HG03457 (cell line): Measurements from ENCODE around the gene UMPS.
"Not testable (repeated sequence)": the region's sequence is repeated elsewhere in the genome, so short reads cannot be mapped to it uniquely, and the experiment has no call there.

ENCODE experiments used
- ATAC-seq: cut with Tn5 transposase; IDR thresholded peaks from one replicate; pipeline ENCODE4 v1.9.1; 2021; ENCODE audit warnings: moderate number of reproducible peaks; ENCODE audit not compliant: unreplicated experiment

UMPS gene

GRCh38 chr3:124777762-124778470 lies 47.7 kb downstream of the UMPS start:
- no peak for ATAC-seq

- no peak for ATAC-seq
These were observed 48.9 kb downstream of the UMPS start for GRCh38 chr3:124779116-124779515.

GRCh38 chr3:124779751-124780191 lies 49.5 kb downstream of the UMPS start:
- no peak for ATAC-seq

DNA sequence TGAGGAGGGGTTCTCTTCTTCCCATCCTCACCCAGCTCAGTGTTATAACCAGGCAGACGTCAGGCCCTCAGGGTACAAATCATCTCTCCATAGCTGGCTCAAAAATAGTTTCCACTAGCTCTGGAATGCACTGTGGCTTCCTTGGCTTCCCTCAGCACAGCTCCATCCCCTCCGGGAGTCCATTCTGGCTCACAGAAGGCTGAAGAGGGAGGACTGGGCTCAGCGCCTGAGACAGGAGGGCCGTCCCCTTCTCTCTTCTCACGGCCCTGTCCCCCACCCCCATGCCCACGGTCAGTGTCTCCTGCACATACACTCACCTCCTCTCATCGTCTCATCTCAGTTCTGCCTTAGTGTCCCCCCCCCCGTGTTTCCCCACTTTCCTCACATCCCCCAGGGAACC lies 50.1 kb downstream of the UMPS start:
- no peak for ATAC-seq

- no peak for ATAC-seq
These were observed 50.7 kb downstream of the UMPS start for GRCh38 chr3:124780761-124781475.

- ATAC-seq = no peak
These were observed 51.5 kb downstream of the UMPS start for GRCh38 chr3:124781476-124782376.

- not testable (repeated sequence) for ATAC-seq
These were observed 52.1 kb downstream of the UMPS start for GRCh38 chr3:124782377-124782712.

DNA sequence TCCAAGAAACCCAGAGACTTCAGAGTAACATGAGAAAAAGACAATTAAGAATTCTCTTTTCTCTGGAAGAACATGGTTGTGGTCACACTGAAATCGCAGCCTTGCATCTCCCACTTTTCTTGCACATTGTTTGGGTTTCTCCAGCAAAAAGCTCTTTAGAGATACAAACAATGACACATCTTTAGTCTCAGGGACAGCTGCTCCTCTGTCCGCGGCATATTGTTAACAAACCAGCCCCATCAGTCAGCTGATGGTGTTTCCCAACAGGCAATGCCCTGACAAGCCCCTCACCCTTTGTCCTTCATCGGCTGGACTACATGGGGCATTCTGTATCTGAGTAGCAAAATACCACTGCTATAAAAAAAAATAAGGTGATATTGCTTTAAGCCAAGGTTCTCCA lies 53.4 kb downstream of the UMPS start:
- no peak for ATAC-seq

- ATAC-seq = peak; percentile 59
These were observed 54.6 kb downstream of the UMPS start for GRCh38 chr3:124784686-124785382.

DNA sequence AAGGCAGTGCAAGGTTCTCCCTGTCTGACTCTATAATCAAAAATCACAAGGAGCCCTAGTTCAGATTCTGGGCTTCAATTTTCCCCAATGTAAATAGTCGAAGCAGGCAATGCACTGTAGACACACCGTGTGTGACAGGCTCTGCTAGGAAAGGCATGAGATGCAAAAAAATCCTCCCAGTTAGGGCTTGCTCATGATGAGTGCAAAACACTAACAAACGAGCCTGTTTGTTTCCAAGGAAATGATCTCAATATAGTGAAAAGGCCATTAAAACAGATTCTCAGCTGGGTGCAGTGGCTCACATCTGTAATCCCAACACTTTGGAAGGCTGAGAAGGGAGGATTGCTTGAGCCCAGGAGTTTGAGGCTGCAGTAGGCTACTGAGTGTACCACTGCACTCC lies 55.7 kb downstream of the UMPS start:
- no peak for ATAC-seq

GRCh38 chr3:124786511-124787241 lies 56.4 kb downstream of the UMPS start:
- ATAC-seq = no peak

GRCh38 chr3:124787476-124788195 lies 57.4 kb downstream of the UMPS start:
- no peak for ATAC-seq

DNA sequence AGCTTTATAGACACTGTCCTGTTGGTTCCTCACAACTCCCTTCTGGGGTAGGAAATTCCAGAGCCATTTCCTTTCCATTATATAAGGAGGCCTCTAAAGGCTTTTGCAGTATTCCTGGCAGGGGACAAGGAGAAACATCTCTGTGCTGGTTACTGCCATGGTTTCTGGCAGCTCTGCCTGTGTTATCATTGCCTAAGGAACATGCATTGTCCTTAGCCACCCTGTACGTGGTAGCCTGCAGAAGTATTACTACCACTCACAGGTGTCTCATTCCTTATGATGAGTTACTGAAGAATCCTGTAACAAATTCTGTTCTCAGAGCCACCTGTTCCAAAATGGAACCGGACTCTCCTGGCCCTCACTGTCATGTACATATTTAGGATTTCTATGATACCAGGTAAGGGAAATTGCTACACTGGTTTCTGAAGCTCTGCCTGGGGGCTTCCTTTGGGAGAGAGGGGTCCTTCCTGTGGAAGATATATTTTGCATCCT lies 58.0 kb downstream of the UMPS start:
- no peak for ATAC-seq

DNA sequence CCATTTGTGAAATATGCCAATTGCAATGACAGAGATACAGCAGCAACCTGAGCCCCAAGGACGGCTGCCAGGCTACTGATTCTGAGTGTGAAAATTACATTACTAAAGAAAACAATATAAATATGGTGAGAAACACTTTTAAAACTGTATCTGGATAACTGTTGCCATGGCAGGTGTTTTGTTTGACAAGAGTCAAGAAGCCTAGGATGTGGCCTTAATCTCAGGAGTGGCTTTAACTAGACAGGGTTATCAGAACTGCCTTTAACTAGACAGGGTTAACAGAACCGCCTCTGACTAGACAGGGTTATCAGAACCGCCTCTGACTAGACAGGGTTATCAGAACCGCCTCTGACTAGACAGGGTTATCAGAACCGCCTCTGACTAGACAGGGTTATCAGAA lies 58.9 kb downstream of the UMPS start:
- ATAC-seq = not testable (repeated sequence)

GRCh38 chr3:124791142-124791541 lies 60.9 kb downstream of the UMPS start:
- no peak for ATAC-seq

- ATAC-seq = no peak
These were observed 61.4 kb downstream of the UMPS start for GRCh38 chr3:124791639-124792151.

- ATAC-seq = no peak
These were observed 62.2 kb downstream of the UMPS start for GRCh38 chr3:124792341-124793040.

DNA sequence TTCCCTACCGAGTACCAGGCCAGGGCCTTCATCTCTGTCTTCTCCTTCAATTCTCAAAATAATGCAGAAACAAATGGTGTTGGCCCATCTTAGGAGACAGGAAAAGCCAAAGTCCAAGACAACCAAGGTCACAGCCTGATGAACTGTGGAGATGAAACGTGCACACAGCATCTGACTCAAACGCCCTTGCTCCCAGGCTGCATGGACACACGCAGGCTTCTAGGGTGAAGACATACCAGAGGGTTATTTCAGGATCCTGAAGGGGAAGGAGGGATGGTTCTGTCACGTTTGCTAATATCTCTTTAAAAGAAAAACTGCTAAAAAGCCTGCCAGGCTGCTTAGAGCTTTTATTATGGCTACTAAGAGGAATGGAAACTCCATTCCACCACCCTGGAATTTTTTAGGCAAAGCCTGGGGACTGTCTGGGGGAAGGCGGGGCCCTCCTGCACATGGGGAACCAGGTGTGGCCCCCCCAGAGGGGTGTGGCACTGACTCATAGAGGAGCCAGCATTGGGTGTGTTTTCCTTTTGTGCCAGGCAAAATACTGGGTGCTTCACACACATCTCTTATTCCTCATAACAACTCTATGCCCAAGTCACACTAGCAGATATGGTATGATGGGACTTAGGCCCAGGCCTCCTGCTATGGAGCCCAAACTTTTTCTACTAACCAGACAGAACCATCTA lies 62.9 kb downstream of the UMPS start:
- ATAC-seq = no peak
